Muscle of leg (tissue), 11 donors: ENCODE results near the gene SNTG2. TPM values are rescaled to one million over a fixed set of nuclear protein-coding genes. Genes with fewer than 3 reads are reported as not detected.
"Not testable (repeated sequence)": the region's sequence is repeated elsewhere in the genome, so short reads cannot be mapped to it uniquely, and the experiment has no call there.

ENCODE experiments used
- DNase-seq: peaks from one replicate; pipeline ENCODE4 v3.0.0; 2013
- H3K27ac ChIP-seq: one replicate; pipeline ENCODE4 v1.5.1; 2013; ENCODE audit warnings: mild to moderate bottlenecking, low read length, control low read depth
- H3K27me3 ChIP-seq: one replicate; pipeline ENCODE4 v1.6.1; 2013; ENCODE audit warnings: low read length; ENCODE audit not compliant: control insufficient read depth, insufficient read depth
- H3K36me3 ChIP-seq: one replicate; pipeline ENCODE4 v1.6.1; 2013; ENCODE audit warnings: low read length; ENCODE audit not compliant: control insufficient read depth, insufficient read depth
- H3K4me1 ChIP-seq: one replicate; pipeline ENCODE4 v1.6.1; 2013; ENCODE audit warnings: low read length; ENCODE audit not compliant: control insufficient read depth, insufficient read depth
- H3K4me3 ChIP-seq: one replicate; pipeline ENCODE4 v1.5.1; 2013; ENCODE audit warnings: low read length, control low read depth
- H3K9me3 ChIP-seq: replicated peaks from 2 replicates; pipeline ENCODE4 v1.6.1; 2013; ENCODE audit warnings: low read depth, low read length; ENCODE audit not compliant: control insufficient read depth
- WGBS: methylation state at CpG from one replicate; pipeline ENCODE4 v1.1.5; 2013; ENCODE audit warnings: missing lambda C conversion rate; ENCODE audit not compliant: insufficient coverage; 5-methylcytosine and 5-hydroxymethylcytosine counted together
- polyA plus RNA-seq, 8 donors: library from polyadenylated mRNA; unstranded; fragments of 120-200 nt; gene quantifications; one replicate each; pipeline versions ENCODE4 v1.2.1 to v1.2.3, GENCODE V29; 2013; ENCODE audit warnings: inconsistent platforms in 1 of 8, low replicate concordance in 1 of 8; ENCODE audit not compliant: insufficient read length in 8 of 8, insufficient read depth in 1 of 8
- total RNA-seq: library from RNA; stranded (reverse); fragments of 120-200 nt; gene quantifications from one replicate; pipeline ENCODE4 v1.2.4, GENCODE V29; 2013

SNTG2 gene
- total and polyA plus RNA-seq, 9 donors, result 0.20 to 0.41 (median 0.31) TPM; not detected in 4

DNA sequence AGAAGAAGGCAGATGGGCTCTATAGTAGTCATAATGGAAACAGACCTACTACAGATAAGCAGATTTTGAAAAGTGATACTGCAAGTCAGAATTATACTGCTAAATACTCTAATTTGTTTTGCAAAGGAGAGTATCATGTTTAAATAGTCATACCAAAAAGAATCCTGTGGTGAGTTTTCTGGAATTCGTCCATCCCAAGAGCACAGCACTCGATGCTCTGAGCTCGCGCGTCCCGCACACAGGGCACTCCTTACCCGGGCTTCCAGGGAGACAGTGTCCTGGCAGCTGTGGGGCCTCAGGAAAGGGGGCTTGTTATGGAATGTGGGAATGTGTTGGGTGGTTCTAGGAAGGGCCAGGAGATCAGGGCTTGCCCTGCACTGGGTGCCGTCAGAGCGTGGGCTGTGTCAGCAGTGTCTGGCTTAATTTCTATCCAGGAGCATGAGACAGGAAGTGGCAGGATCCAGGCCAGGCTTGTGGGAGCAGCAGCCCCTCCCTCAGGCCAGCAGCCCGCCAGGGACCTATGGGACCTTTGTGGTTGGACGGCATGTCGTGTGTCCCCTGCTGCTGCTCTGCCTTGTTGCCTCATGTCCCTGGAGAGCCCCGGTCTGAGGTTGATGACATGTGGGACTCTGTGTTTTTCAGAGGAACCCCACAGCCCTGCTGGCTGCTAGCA, 269.4 kb downstream of the SNTG2 start:
- WGBS, result 42% methylated on average over 10 of the region's 13 CpGs
- Histone ChIP-seq H3K27ac (no peak overlapping the region), H3K4me1 (peaks cover 11% of the 10 kb centered on the region), H3K4me3 (no peak overlapping the region), H3K36me3 (no peaks in the 10 kb centered on the region), H3K9me3 (no peaks in the 10 kb centered on the region), H3K27me3 (peaks cover 5% of the 10 kb centered on the region)
- DNase-seq, result no peak

DNA sequence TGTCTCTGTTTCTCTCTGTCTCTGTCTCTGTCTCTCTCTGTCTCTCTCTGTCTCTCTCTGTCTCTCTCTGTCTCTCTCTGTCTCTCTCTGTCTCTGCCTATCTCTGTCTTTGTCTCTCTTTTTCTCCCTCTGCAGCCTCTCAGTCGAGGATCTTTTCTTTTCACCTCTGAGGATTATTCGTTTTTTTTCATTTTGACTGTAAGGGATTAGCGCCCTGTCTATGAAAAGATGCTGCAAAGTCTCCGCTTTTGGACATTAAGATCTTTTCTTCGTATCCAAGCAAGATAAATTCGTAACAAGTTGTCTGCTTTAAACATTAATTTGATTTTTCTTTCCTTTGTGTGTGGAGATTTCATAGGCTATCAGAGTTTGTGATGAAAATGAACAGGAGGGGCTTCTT, 271.4 kb downstream of the SNTG2 start:
- peaks cover 8% of the 10 kb centered on the region for H3K27me3 ChIP-seq
- peaks cover 11% of the 10 kb centered on the region for H3K4me1 ChIP-seq
- H3K36me3 ChIP-seq, result no peaks in the 10 kb centered on the region
- no peak overlapping the region for H3K27ac ChIP-seq
- no peak for DNase-seq
- no CpG with 5 or more reads among the region's 6 CpGs for WGBS
- no peaks in the 10 kb centered on the region for H3K9me3 ChIP-seq
- no peak overlapping the region for H3K4me3 ChIP-seq

DNA sequence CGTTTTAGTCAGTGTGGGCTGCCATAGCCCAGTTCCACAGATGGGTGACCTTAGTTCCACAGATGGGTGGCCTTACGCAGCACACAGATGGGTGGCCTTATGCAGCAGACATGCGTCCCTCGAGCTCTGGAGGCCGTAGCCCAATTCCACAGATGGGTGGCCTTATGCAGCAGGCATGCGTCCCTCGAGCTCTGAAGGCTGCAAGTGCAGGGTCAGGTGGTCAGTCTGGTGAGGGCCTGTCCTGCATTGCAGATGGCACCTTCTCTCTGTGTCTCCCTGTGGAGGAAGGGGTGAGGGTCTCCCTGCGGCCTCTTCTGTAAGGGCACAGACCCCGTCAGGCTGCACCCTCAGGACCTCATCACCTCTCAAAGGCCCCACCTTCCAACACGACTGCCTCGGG, 273.1 kb downstream of the SNTG2 start:
- 86% methylated on average over 8 of the region's 11 CpGs for WGBS
- no peak overlapping the region for H3K27ac ChIP-seq
- H3K27me3 ChIP-seq, result peaks cover 8% of the 10 kb centered on the region
- no peak for DNase-seq
- no peak overlapping the region for H3K4me3 ChIP-seq
- H3K36me3 ChIP-seq, result no peaks in the 10 kb centered on the region
- H3K9me3 ChIP-seq, result no peaks in the 10 kb centered on the region
- H3K4me1 ChIP-seq, result peaks cover 13% of the 10 kb centered on the region

DNA sequence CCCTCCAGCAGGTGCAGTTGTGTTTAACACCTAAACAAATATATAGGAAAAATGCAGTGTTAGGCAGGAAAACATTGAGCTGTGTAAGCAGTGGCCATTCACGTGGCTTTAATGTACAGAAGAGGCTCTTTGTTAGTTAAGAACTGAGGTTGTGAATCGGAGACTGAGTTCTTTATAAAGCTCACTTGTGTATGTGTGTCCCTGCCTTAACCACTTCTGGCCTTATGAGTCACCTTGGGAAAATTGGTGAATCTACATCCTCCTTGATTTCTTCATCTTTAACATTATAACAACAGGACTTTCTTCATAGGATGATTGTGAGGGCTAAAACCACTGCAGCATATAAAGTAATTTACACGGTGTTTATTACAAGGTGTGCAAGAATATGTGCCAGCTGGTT, 274.3 kb downstream of the SNTG2 start:
- H3K9me3 ChIP-seq, result no peaks in the 10 kb centered on the region
- no peak overlapping the region for H3K4me3 ChIP-seq
- no peak overlapping the region for H3K27ac ChIP-seq
- no peaks in the 10 kb centered on the region for H3K36me3 ChIP-seq
- H3K4me1 ChIP-seq, result peaks cover 13% of the 10 kb centered on the region
- DNase-seq, result no peak
- 63% methylated on average over 1 of the region's 3 CpGs for WGBS
- peaks cover 8% of the 10 kb centered on the region for H3K27me3 ChIP-seq

DNA sequence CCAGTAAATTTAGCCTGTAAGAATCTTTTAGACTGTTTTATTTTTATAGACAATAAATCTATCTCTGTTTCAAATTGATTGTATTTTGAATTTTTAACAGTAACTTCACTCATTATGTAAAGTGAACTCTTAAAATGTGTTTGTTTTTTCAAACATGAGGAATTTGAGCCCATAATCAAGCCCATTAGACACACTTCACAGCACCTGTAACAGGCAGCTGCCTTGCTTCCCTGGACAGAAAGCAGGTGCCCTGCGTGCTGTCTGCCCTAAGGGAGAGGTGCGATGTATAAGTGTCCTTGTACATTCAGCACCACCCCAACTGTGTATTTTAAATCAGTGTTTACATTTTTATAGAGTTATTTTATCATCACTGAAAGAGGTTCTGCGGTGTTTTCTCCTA, 276.1 kb downstream of the SNTG2 start:
- no peak overlapping the region for H3K27ac ChIP-seq
- no peak overlapping the region for H3K4me3 ChIP-seq
- WGBS, result no CpG with 5 or more reads among the region's 3 CpGs
- no peaks in the 10 kb centered on the region for H3K9me3 ChIP-seq
- no peak for DNase-seq
- peaks cover 2% of the 10 kb centered on the region for H3K27me3 ChIP-seq
- peaks cover 2% of the 10 kb centered on the region for H3K4me1 ChIP-seq
- no peaks in the 10 kb centered on the region for H3K36me3 ChIP-seq

DNA sequence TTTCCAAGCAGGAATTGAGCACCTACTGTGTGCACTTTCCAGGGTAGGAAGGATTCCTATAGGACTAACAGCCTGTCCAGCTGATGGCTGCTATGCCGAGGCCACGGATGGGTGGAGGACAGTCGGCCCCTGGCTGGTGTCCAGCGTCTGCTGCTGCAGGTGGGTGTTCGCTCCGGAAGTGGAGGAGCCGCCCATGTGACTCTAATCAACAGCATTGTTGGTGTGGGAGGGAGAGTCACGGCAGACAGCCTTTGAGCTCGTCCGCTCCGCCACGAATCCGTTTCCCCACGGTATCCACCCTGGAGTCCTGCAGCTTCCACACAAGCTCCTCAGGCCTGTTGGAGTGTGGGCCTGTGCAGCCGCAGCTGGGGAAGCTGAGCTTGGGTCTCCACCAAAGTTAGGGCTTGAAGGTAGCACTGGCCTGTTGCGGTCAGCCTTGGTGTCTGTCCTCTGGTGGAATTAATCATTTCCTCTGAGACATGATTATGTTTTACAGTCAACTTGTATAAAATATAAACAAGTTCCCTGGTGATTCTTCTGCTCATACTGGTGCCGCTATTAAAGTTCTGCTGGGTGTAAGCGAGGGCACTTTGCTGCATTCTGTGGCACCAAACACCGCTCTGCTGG, 276.7 kb downstream of the SNTG2 start:
- H3K27ac ChIP-seq, result no peak overlapping the region
- H3K27me3 ChIP-seq, result peaks cover 2% of the 10 kb centered on the region
- peaks cover 2% of the 10 kb centered on the region for H3K4me1 ChIP-seq
- H3K9me3 ChIP-seq, result no peaks in the 10 kb centered on the region
- DNase-seq, result peak; percentile 57
- 39% methylated on average over 6 of the region's 19 CpGs for WGBS
- H3K36me3 ChIP-seq, result no peaks in the 10 kb centered on the region
- no peak overlapping the region for H3K4me3 ChIP-seq

DNA sequence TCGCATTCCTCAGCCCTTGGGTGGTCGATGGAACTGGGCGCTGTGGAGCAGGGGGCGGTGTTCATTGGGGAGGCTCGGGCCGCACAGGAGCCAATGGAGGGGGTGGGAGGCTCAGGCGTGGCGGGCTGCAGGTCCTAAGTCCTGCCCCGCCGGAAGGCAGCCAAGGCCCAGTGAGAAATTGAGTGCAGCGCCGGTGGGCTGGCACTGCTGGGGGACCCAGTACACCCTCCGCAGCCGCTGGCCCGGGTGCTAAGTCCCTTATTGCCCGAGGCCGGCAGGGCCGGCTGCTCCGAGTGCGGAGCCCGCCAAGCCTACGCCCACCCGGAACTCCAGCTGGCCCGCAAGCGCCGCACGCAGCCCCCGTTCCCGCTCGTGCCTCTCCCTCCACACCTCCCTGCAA, 278.9 kb downstream of the SNTG2 start:
- not testable (repeated sequence) for H3K4me1 ChIP-seq, H3K9me3 ChIP-seq, DNase-seq, H3K36me3 ChIP-seq, H3K27me3 ChIP-seq, H3K27ac ChIP-seq, H3K4me3 ChIP-seq
- WGBS, result 95% methylated on average over 27 of the region's 30 CpGs

DNA sequence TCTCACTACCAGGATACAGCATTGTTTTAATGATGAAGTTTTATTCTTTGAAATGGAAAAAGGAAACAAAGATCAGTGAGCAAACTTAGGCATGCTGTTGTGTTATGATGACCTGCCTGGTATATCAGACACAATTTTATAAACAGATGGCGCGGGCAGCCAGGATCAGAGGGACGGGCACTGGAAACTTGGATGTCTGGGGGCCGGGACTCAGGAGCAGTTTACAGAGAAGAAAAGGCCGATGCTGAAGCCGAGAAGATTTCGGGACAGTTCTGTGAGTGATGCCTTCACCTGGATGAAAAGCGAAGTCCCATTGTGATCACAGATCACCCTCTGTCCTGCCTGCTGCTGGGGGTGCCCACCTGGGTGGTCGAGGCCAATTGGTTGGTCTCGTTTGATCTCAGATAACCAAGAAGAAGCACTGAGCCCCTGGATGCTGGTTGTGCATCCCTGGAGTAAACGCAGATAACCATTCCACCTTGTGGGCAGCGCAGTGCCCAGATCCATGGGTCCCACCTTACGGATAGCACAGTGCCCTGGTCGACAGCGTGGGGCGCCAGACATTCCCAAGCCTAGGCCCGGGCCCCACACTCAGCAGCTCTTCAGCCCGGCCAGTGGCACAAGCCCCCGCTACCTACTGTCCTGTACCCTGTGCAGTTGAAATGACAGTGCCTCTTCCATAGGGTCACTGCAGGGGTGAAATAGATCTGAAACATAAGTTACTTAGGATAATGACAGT, 279.7 kb downstream of the SNTG2 start:
- 92% methylated on average over 19 of the region's 19 CpGs for WGBS

DNA sequence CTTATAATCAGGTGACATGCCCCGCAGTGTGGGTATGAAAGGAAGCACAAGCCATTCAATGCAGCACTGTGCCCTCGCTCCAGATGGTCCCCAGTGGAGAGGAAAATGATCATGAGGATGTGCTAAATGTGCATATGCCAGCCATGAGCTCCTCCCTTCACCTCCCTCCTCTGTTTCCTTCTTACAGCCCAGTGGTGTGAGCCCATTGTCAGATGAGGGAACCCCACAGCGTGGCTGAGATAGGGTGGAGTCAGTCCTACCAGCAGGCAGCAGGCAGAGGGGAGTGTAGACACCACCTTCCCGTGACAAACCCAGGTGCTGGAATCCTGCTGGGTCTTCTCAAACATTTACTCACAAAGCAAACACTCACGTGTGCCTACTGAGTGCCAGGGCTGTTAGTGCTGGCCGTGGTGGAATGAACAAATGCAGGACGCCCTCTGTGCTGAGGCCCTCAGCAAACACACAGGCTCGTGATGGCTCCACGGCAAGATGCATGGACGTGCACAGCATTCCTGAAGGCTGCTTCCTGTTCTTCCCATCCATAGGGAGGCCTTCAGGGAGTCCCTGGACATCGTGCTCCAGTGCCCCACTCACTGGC, 280.9 kb downstream of the SNTG2 start:
- Histone ChIP-seq H3K4me3 (no peak overlapping the region), H3K27ac (no peak overlapping the region), H3K27me3 (no peaks in the 10 kb centered on the region), H3K36me3 (no peaks in the 10 kb centered on the region), H3K9me3 (no peaks in the 10 kb centered on the region), H3K4me1 (peaks cover 2% of the 10 kb centered on the region)
- 70% methylated on average over 4 of the region's 11 CpGs for WGBS
- no peak for DNase-seq

More for the DNA sequence above, 279.7 kb downstream of the SNTG2 start:
- no peak for DNase-seq
- H3K4me1 ChIP-seq, result peaks cover 2% of the 10 kb centered on the region
- peaks cover 2% of the 10 kb centered on the region for H3K27me3 ChIP-seq
- no peaks in the 10 kb centered on the region for H3K36me3 ChIP-seq
- H3K9me3 ChIP-seq, result no peaks in the 10 kb centered on the region
- H3K4me3 ChIP-seq, result no peak overlapping the region
- no peak overlapping the region for H3K27ac ChIP-seq

DNA sequence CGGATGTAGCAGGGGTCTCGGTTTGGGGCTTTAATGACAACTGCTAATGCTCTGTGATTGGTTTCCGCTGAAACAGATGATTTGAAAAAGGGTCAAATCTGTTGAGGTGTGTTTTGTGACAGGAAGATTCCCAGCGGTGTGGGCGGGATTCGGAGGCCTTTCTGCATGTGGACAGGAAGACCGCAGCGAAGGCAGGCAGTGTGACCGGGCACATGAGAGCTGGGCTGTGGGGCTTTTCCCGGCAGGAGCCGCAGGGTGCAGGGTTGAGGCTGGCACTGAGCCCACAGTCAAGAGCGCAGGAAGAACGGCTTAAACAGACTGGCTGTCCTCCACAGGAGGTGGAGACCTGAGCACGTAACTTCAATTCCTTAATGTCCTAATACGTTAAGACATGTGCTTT, 282.6 kb downstream of the SNTG2 start:
- DNase-seq, result no peak
- WGBS, result 78% methylated on average over 11 of the region's 15 CpGs

More for the DNA sequence above, 282.6 kb downstream of the SNTG2 start:
- Histone ChIP-seq H3K36me3 (no peaks in the 10 kb centered on the region), H3K4me1 (no peaks in the 10 kb centered on the region), H3K4me3 (no peak overlapping the region), H3K9me3 (no peaks in the 10 kb centered on the region), H3K27me3 (no peaks in the 10 kb centered on the region), H3K27ac (no peak overlapping the region)
